IMR-90 (cell line): Measurements from ENCODE around the gene DAPK1. TPM values are rescaled to one million over a fixed set of nuclear protein-coding genes. Genes with fewer than 3 reads are reported as not detected.

Experiments used
- ATAC-seq: fragments of 200-7000 bp; cut with Tn5 transposase; 2 replicates; pipeline ENCODE4 v1.9.1; 2020; ENCODE audit warnings: low read depth, mild to moderate bottlenecking, moderate library complexity
- BruUV-seq: library from RNA; stranded (reverse); fragments of 400-500 nt; replicated peaks from 2 replicates; lab custom pipeline; 2021; lab: Mats Ljungman, UMichigan
- CTCF ChIA-PET: fragments of 300-600 bp; formaldehyde crosslinking; extraction: SDS; loops from one replicate; lab custom pipeline; 2021; ENCODE audit warnings: antibody characterized with exemption; lab: Yijun Ruan, JAX
- POLR2A ChIA-PET: fragments of 300-600 bp; sonication (Branson Sonifier 250); formaldehyde crosslinking; loops from one replicate; lab custom pipeline; 2022; ENCODE audit warnings: antibody characterized with exemption; ENCODE audit not compliant: unreplicated experiment; lab: Charles Lee
- DNase-seq: peaks from one replicate; pipeline ENCODE4 v3.0.0; 2013
- H2AFZ ChIP-seq: replicated peaks from 2 replicates; pipeline ENCODE3; 2013; ENCODE audit warnings: low read length, mild to moderate bottlenecking; ENCODE audit not compliant: poor library complexity
- H2AK5ac ChIP-seq: 2 replicates; pipeline ENCODE4 v1.6.1; 2013; ENCODE audit warnings: low read depth, low read length, inconsistent platforms
- H2AK9ac ChIP-seq: replicated peaks from 2 replicates; pipeline ENCODE3; 2013; ENCODE audit warnings: mild to moderate bottlenecking, low read depth, low read length, moderate library complexity; ENCODE audit not compliant: poor library complexity
- H2BK120ac ChIP-seq: 2 replicates; pipeline ENCODE4 v1.6.1; 2013; ENCODE audit warnings: low read depth, low read length, inconsistent platforms
- H2BK15ac ChIP-seq: 3 replicates; pipeline ENCODE4 v1.6.1; 2013; ENCODE audit warnings: low read depth, low read length, inconsistent platforms
- H2BK20ac ChIP-seq: 2 replicates; pipeline ENCODE4 v1.6.1; 2013; ENCODE audit warnings: low read depth, mild to moderate bottlenecking, inconsistent platforms, low read length, moderate library complexity
- H2BK5ac ChIP-seq: 2 replicates; pipeline ENCODE4 v1.6.1; 2013; ENCODE audit warnings: mild to moderate bottlenecking, low read depth, low read length, inconsistent platforms; ENCODE audit not compliant: poor library complexity, severe bottlenecking
- H3K14ac ChIP-seq: replicated peaks from 2 replicates; pipeline ENCODE4 v1.6.1; 2013; ENCODE audit warnings: low read depth, low read length, inconsistent platforms
- H3K18ac ChIP-seq: 2 replicates; pipeline ENCODE4 v1.6.1; 2013; ENCODE audit warnings: low read depth, low read length, control low read depth
- H3K23ac ChIP-seq: 2 replicates; pipeline ENCODE4 v1.6.1; 2013; ENCODE audit warnings: low read depth, low read length, inconsistent platforms
- H3K27ac ChIP-seq: 2 replicates; pipeline ENCODE4 v1.5.1; 2013; ENCODE audit warnings: mild to moderate bottlenecking, control low read depth, low read length; ENCODE audit not compliant: insufficient read depth
- H3K27me3 ChIP-seq: 2 replicates; pipeline ENCODE4 v1.6.1; 2013; ENCODE audit warnings: low read length; ENCODE audit not compliant: control insufficient read depth, insufficient read depth
- H3K36me3 ChIP-seq: 2 replicates; pipeline ENCODE4 v1.6.1; 2013; ENCODE audit warnings: low read length, mixed read lengths; ENCODE audit not compliant: control insufficient read depth, insufficient read depth
- H3K4ac ChIP-seq: 2 replicates; pipeline ENCODE4 v1.6.1; 2013; ENCODE audit warnings: low read depth, low read length, inconsistent platforms
- H3K4me1 ChIP-seq: 2 replicates; pipeline ENCODE4 v1.6.1; 2013; ENCODE audit warnings: low read length, mixed read lengths; ENCODE audit not compliant: control insufficient read depth, insufficient read depth
- H3K4me2 ChIP-seq: 2 replicates; pipeline ENCODE4 v1.6.1; 2013; ENCODE audit warnings: low read depth, mild to moderate bottlenecking, control low read depth, low read length, moderate library complexity
- H3K4me3 ChIP-seq: 2 replicates; pipeline ENCODE4 v1.5.1; 2013; ENCODE audit warnings: low read depth, mild to moderate bottlenecking, control low read depth, low read length, moderate library complexity; ENCODE audit not compliant: insufficient read depth
- H3K56ac ChIP-seq: 2 replicates; pipeline ENCODE4 v1.6.1; 2013; ENCODE audit warnings: low read length, inconsistent platforms; ENCODE audit not compliant: insufficient read depth; ENCODE audit errors: extremely low read depth
- H3K79me1 ChIP-seq, 2 experiments: 2 replicates each; pipeline ENCODE4 v1.6.1; 2013; ENCODE audit warnings: low read length in 2 of 2, inconsistent platforms in 1 of 2, low read depth in 1 of 2
- H3K9ac ChIP-seq: 2 replicates; pipeline ENCODE4 v1.6.1; 2013; ENCODE audit warnings: low read depth, low read length, control low read depth
- H3K9me1 ChIP-seq: 2 replicates; pipeline ENCODE4 v1.6.1; 2013; ENCODE audit warnings: low read length, inconsistent platforms; ENCODE audit not compliant: insufficient read depth
- H3K9me3 ChIP-seq: 2 replicates; pipeline ENCODE4 v1.6.1; 2013; ENCODE audit warnings: low read length; ENCODE audit not compliant: control insufficient read depth, insufficient read depth
- H4K20me1 ChIP-seq: 2 replicates; pipeline ENCODE4 v1.6.1; 2013; ENCODE audit warnings: low read length, inconsistent platforms; ENCODE audit not compliant: insufficient read depth
- H4K5ac ChIP-seq: 2 replicates; pipeline ENCODE4 v1.6.1; 2013; ENCODE audit warnings: mild to moderate bottlenecking, low read depth, low read length, control low read depth
- H4K8ac ChIP-seq, 2 experiments: 2 replicates each; pipeline ENCODE4 v1.6.1; 2013; ENCODE audit warnings: low read depth in 2 of 2, low read length in 2 of 2, control low read depth in 1 of 2, inconsistent platforms in 1 of 2
- H4K91ac ChIP-seq: 2 replicates; pipeline ENCODE4 v1.6.1; 2013; ENCODE audit warnings: low read depth, low read length, inconsistent platforms; ENCODE audit not compliant: insufficient read depth
- CHD1 ChIP-seq: IDR thresholded peaks from 2 replicates; pipeline ENCODE4 v1.6.1; 2012; ENCODE audit warnings: low read depth, low read length, improper control_type of control experiment
- CTCF ChIP-seq: conservative IDR thresholded peaks from 2 replicates; pipeline ENCODE4 v1.5.1; 2012; ENCODE audit warnings: mild to moderate bottlenecking, low read depth, low read length, improper control_type of control experiment
- MAFK ChIP-seq: IDR thresholded peaks from 2 replicates; pipeline ENCODE4 v1.6.1; 2012; ENCODE audit warnings: low read depth, low read length, improper control_type of control experiment
- RAD21 ChIP-seq: IDR thresholded peaks from 2 replicates; pipeline ENCODE4 v1.6.1; 2012; ENCODE audit warnings: low read length, improper control_type of control experiment
- RCOR1 ChIP-seq: IDR thresholded peaks from 2 replicates; pipeline ENCODE4 v1.6.1; 2012; ENCODE audit warnings: mild to moderate bottlenecking, low read length, improper control_type of control experiment; ENCODE audit not compliant: insufficient replicate concordance
- SMC3 ChIP-seq: fragments of 150-350 bp; IDR thresholded peaks from 2 replicates; pipeline ENCODE4 v1.6.1; 2016; ENCODE audit warnings: low read depth, mild to moderate bottlenecking, antibody characterized with exemption, low read length, moderate library complexity
- WGBS, 2 experiments: methylation state at CpG; one replicate each; pipeline versions ENCODE4 v1.1.5 to v1.1.7; 2013; ENCODE audit warnings: missing lambda C conversion rate in 2 of 2; ENCODE audit not compliant: insufficient read length in 1 of 2; ENCODE audit errors: extremely low coverage in 2 of 2; 5-methylcytosine and 5-hydroxymethylcytosine counted together
- dilution Hi-C: fragments of 300-500 bp; cut with HindIII; formaldehyde crosslinking; loops from one replicate; pipeline ENCODE4 v1.14.3; 2018; ENCODE audit warnings: low sequenced_read_pairs; ENCODE audit not compliant: unreplicated experiment
- in situ Hi-C: fragments of 300-500 bp; cut with MboI; formaldehyde crosslinking; loops from 3 replicates; pipeline ENCODE4 v1.14.3; 2019; ENCODE audit warnings: low sequenced_read_pairs, inconsistent platforms, mixed read lengths
- intact Hi-C: fragments of 100-400 bp; cut with micrococcal nuclease; formaldehyde crosslinking; loops from 2 replicates; pipeline ENCODE4 v1.10.0; 2022
- polyA plus RNA-seq, 3 experiments: library from polyadenylated mRNA; depleted of rRNA; stranded (reverse); fragments of >200 nt; gene quantifications; 2 replicates each; pipeline ENCODE4 v1.2.3, GENCODE V29; 2012; ENCODE audit warnings: low replicate concordance in 1 of 3
- total RNA-seq: library from RNA; depleted of rRNA; stranded (reverse); fragments of >200 nt; gene quantifications from 2 replicates; pipeline ENCODE4 v1.2.3, GENCODE V29; 2012
- TF ChIP-seq, protein P1 (sequence below): fragments of 150-350 bp; IDR thresholded peaks from 2 replicates; pipeline ENCODE4 v1.6.1; 2017; ENCODE audit warnings: mild to moderate bottlenecking, antibody characterized with exemption, low read length, low read depth

The DAPK1 gene
- total and polyA plus RNA-seq, 2 of the 4 experiments (the other 2 are of a cell fraction), result under 0.01 to 0.03 TPM

DNA sequence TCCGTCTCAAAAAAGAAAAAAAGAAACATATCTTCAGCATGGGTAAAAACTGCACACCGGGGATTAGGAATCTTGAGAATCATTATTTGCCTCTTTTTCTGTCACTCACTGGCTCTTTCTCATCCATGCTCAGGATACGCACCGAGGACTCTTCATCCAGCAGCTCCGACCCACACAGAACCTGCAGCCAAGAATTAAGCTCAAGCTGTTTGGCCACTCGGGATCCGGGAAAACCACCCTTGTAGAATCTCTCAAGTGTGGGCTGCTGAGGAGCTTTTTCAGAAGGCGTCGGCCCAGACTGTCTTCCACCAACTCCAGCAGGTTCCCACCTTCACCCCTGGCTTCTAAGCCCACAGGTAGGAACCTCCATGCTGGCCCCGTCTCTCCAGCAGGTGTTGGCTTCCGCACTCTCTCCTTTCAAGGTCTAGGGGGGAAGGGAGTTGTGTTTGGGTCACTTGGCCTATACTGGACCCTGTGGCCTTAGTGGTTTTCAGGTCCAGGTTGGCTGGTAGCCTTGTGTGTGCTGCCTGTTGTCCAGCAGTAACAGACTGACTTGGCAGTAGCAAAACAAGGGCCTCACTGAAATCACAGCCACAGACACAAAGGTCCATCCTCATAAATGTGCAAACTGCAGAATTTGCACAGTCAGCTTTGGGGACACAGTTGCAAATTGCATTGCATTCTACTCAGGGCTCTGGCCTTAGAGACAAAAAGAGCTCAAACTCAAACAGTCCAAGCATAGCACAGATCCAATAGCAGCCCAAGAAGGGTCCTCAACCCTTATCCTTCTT, 183.8 kb downstream of the DAPK1 start:
- H4K8ac ChIP-seq, result no peak overlapping the region
- no peak overlapping the region for H4K91ac ChIP-seq
- no peak overlapping the region for H3K4me3 ChIP-seq
- no peak overlapping the region for H4K5ac ChIP-seq
- H2AFZ ChIP-seq, result no peak overlapping the region
- H3K14ac ChIP-seq, result no peak overlapping the region
- ChIA-PET CTCF (no interaction called here), POLR2A (no interaction called here)
- no peaks in the 10 kb centered on the region for H3K9me3 ChIP-seq
- no peak overlapping the region for H2AK5ac ChIP-seq
- H2AK9ac ChIP-seq, result no peak overlapping the region
- no peaks in the 10 kb centered on the region for H3K36me3 ChIP-seq
- no peak overlapping the region for H2BK120ac ChIP-seq
- TF ChIP-seq SMC3 (no peak), CHD1 (no peak), RAD21 (no peak), CTCF (no peak), RCOR1 (no peak), MAFK (peak; percentile 36)
- TF ChIP-seq, protein P1, sequence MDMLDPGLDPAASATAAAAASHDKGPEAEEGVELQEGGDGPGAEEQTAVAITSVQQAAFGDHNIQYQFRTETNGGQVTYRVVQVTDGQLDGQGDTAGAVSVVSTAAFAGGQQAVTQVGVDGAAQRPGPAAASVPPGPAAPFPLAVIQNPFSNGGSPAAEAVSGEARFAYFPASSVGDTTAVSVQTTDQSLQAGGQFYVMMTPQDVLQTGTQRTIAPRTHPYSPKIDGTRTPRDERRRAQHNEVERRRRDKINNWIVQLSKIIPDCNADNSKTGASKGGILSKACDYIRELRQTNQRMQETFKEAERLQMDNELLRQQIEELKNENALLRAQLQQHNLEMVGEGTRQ, result no peak
- H4K20me1 ChIP-seq, result no peaks in the 10 kb centered on the region
- no peaks in the 10 kb centered on the region for H3K9me1 ChIP-seq
- no peaks in the 10 kb centered on the region; the same call in 1 of the 2 replicates for H3K27me3 ChIP-seq
- WGBS, 2 experiments, result no CpG with 5 or more reads among the region's 11 CpGs
- no peak overlapping the region for H3K56ac ChIP-seq
- H2BK5ac ChIP-seq, result no peak overlapping the region
- H3K23ac ChIP-seq, result no peak overlapping the region
- no peak overlapping the region for H2BK15ac ChIP-seq
- no peak overlapping the region for H2BK20ac ChIP-seq
- ATAC-seq, result no peak
- intact Hi-C loops (no loop called here), in situ Hi-C loops (loop anchor here (25.0 kb wide), 2 partner anchors 356 to 1331 kb away; no protein-coding TSS in a partner anchor), dilution Hi-C loops (no loop called here)
- H3K4ac ChIP-seq, result no peak overlapping the region
- DNase-seq, result no peak
- H3K4me1 ChIP-seq, result peaks cover 4% of the 10 kb centered on the region
- no peaks in the 10 kb centered on the region for H3K79me1 ChIP-seq
- no TSS peak for BruUV-seq
- no peak overlapping the region for H3K9ac ChIP-seq
- H3K4me2 ChIP-seq, result no peak overlapping the region
- no peak overlapping the region for H3K27ac ChIP-seq
- H3K18ac ChIP-seq, result no peak overlapping the region
